Neuronal stem cell (in vitro differentiated cells): ENCODE measurements around the gene PRUNE1.

Source experiments
- DNase-seq: peaks from one replicate; pipeline ENCODE4 v3.0.0-alpha.2; 2013; ENCODE audit warnings: low spot score
- H2AFZ ChIP-seq: one replicate; pipeline ENCODE4 v1.6.1; 2013; ENCODE audit warnings: mild to moderate bottlenecking, low read length, inconsistent platforms
- H2AK5ac ChIP-seq: 2 replicates; pipeline ENCODE4 v1.6.1; 2013; ENCODE audit warnings: low read depth, mild to moderate bottlenecking, inconsistent platforms, low read length, moderate library complexity, mixed read lengths
- H2BK120ac ChIP-seq: 2 replicates; pipeline ENCODE4 v1.6.1; 2013; ENCODE audit warnings: low read depth, mild to moderate bottlenecking, inconsistent platforms, low read length, moderate library complexity, mixed read lengths
- H2BK12ac ChIP-seq: one replicate; pipeline ENCODE4 v1.6.1; 2013; ENCODE audit warnings: low read length, inconsistent platforms
- H2BK15ac ChIP-seq: 2 replicates; pipeline ENCODE4 v1.6.1; 2013; ENCODE audit warnings: mild to moderate bottlenecking, low read length, inconsistent platforms, mixed read lengths
- H2BK5ac ChIP-seq: one replicate; pipeline ENCODE4 v1.6.1; 2013; ENCODE audit warnings: inconsistent platforms, mild to moderate bottlenecking, low read length, moderate library complexity
- H3K14ac ChIP-seq: one replicate; pipeline ENCODE4 v1.6.1; 2013; ENCODE audit warnings: low read length, inconsistent platforms
- H3K18ac ChIP-seq: 2 replicates; pipeline ENCODE4 v1.6.1; 2013; ENCODE audit warnings: low read length, inconsistent platforms
- H3K23ac ChIP-seq: 2 replicates; pipeline ENCODE4 v1.6.1; 2013; ENCODE audit warnings: low read depth, mild to moderate bottlenecking, mixed read lengths, low read length, inconsistent platforms; ENCODE audit not compliant: poor library complexity
- H3K27ac ChIP-seq: replicated peaks from 3 replicates; pipeline ENCODE4 v1.5.1; 2013; ENCODE audit warnings: low read length, inconsistent platforms
- H3K27me3 ChIP-seq, 3 experiments: 2 replicates each; pipeline ENCODE4 v1.6.1; 2013; ENCODE audit warnings: low read length in 3 of 3, mild to moderate bottlenecking in 2 of 3, inconsistent platforms in 1 of 3, low read depth in 1 of 3, mixed read lengths in 1 of 3, moderate library complexity in 1 of 3; ENCODE audit not compliant: control insufficient read depth in 3 of 3, insufficient read depth in 3 of 3
- H3K36me3 ChIP-seq, 2 donors: replicated peaks in 1 of 2; 2 replicates each; pipeline ENCODE4 v1.6.1; 2013; ENCODE audit warnings: low read length in 2 of 2; ENCODE audit not compliant: control insufficient read depth in 2 of 2, insufficient read depth in 2 of 2
- H3K4ac ChIP-seq: 2 replicates; pipeline ENCODE4 v1.6.1; 2013; ENCODE audit warnings: inconsistent platforms, mild to moderate bottlenecking, low read length, moderate library complexity
- H3K4me1 ChIP-seq, 2 donors: 1 replicate in 1 of 2; 2 replicates in 1 of 2; pipeline ENCODE4 v1.6.1; 2013; ENCODE audit warnings: low read length in 2 of 2, low read depth in 1 of 2; ENCODE audit not compliant: control insufficient read depth in 2 of 2, insufficient read depth in 1 of 2
- H3K4me2 ChIP-seq: one replicate; pipeline ENCODE4 v1.6.1; 2013; ENCODE audit warnings: mild to moderate bottlenecking, low read length, inconsistent platforms; ENCODE audit not compliant: insufficient read depth, poor library complexity, severe bottlenecking
- H3K4me3 ChIP-seq, 2 donors: 2 replicates each; pipeline ENCODE4 v1.5.1; 2013; ENCODE audit warnings: low read length in 2 of 2, mild to moderate bottlenecking in 2 of 2, inconsistent platforms in 1 of 2, moderate library complexity in 1 of 2
- H3K79me1 ChIP-seq: one replicate; pipeline ENCODE4 v1.6.1; 2013; ENCODE audit warnings: low read depth, mild to moderate bottlenecking, inconsistent platforms, low read length, moderate library complexity
- H3K9ac ChIP-seq: one replicate; pipeline ENCODE4 v1.6.1; 2013; ENCODE audit warnings: mild to moderate bottlenecking, low read depth, low read length, inconsistent platforms; ENCODE audit not compliant: poor library complexity
- H3K9me3 ChIP-seq, 2 donors: replicated peaks in 1 of 2; 2 replicates each; pipeline versions ENCODE3 to v1.6.1; 2013; ENCODE audit warnings: low read length in 2 of 2, mild to moderate bottlenecking in 2 of 2, inconsistent platforms in 1 of 2, low read depth in 1 of 2, mixed read lengths in 1 of 2, moderate library complexity in 1 of 2; ENCODE audit not compliant: control insufficient read depth in 2 of 2, insufficient read depth in 1 of 2
- H4K8ac ChIP-seq: one replicate; pipeline ENCODE4 v1.6.1; 2013; ENCODE audit warnings: low read depth, mild to moderate bottlenecking, inconsistent platforms, low read length, moderate library complexity
- H4K91ac ChIP-seq: one replicate; pipeline ENCODE4 v1.6.1; 2013; ENCODE audit warnings: low read length, low read depth, mild to moderate bottlenecking, inconsistent platforms; ENCODE audit not compliant: poor library complexity
- WGBS, 2 donors: extraction: QIAGEN DNeasy Blood & Tissue Kit; methylation state at CpG; one replicate each; pipeline ENCODE4 v1.1.7; 2013; ENCODE audit warnings: missing lambda C conversion rate in 2 of 2, mixed read lengths in 1 of 2; ENCODE audit not compliant: insufficient read length in 2 of 2, insufficient replicate concordance in 1 of 2; ENCODE audit errors: extremely low coverage in 2 of 2; 5-methylcytosine and 5-hydroxymethylcytosine counted together

Gene PRUNE1

DNA sequence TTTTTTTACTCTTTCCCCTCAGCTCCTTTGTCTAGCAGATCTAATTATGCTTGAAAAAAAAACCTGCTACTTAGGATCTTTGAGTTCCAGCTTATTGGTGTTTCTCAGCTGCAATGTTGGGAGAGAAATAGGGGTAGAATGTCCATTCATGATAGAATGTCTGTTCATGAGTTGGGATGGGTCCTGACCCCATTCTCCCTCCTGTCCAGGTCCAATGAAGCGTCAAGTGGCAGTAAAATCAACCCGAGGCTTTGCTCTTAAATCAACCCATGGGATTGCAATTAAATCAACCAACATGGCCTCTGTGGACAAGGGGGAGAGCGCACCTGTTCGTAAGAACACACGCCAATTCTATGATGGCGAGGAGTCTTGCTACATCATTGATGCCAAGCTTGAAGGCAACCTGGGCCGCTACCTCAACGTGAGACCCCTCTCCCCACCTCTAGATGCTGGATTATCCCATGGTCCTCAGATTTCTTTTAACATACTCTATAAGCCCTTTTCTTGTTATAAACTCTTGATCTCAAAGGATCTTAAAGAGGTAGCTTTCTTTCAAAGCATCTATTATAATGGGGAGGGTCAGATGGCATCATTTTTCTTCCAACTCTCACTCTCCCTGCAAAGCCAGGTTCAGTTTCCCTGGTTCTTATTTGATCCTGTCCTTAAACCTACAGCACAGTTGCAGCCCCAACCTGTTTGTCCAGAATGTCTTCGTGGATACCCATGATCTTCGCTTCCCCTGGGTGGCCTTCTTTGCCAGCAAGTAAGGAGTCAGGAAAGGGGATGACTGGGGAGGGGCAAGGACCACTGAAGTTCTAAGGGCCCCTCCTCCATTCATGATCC lies 44.7 kb upstream of the PRUNE1 start:
- Histone ChIP-seq H3K14ac (no peak overlapping the region), H2BK12ac (no peak overlapping the region), H3K4me3 (no peak overlapping the region), H4K8ac (no peak overlapping the region), H2BK15ac (no peak overlapping the region), H3K4me1 (no peaks in the 10 kb centered on the region), H4K91ac (no peak overlapping the region), H3K9me3 (no peaks in the 10 kb centered on the region), H3K4ac (no peak overlapping the region), H2BK120ac (no peak overlapping the region), H3K4me2 (no peak overlapping the region), H3K9ac (no peak overlapping the region), H3K79me1 (no peaks in the 10 kb centered on the region), H2AFZ (no peak overlapping the region), H3K18ac (no peak overlapping the region), H3K27me3 (no peaks in the 10 kb centered on the region), H2BK5ac (no peak overlapping the region), H2AK5ac (no peak overlapping the region), H3K36me3 (peaks cover 64 to 100% of the 10 kb centered on the region in 2 donors), H3K23ac (no peak overlapping the region), H3K27ac (no peak overlapping the region)
- no peak for DNase-seq
- WGBS, 2 donors, result no CpG with 5 or more reads among the region's 10 CpGs

DNA sequence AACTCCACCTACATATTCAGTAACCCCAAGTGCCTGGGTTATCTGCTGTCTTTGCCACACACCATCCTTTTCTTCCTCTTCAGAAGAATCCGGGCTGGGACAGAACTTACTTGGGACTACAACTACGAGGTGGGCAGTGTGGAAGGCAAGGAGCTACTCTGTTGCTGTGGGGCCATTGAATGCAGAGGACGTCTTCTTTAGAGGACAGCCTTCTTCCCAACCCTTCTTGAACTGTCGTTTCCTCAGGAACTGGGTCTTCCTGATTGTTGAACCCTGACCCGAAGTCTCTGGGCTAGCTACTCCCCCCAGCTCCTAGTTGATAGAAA lies 44.1 kb upstream of the PRUNE1 start:
- Histone ChIP-seq H3K27ac (no peak overlapping the region), H4K8ac (no peak overlapping the region), H2BK15ac (no peak overlapping the region), H3K4me1 (no peaks in the 10 kb centered on the region), H3K9me3 (no peaks in the 10 kb centered on the region), H3K79me1 (peaks cover 3% of the 10 kb centered on the region), H3K4me3 (no peak overlapping the region), H2BK5ac (no peak overlapping the region), H2AFZ (no peak overlapping the region), H3K23ac (no peak overlapping the region), H3K18ac (no peak overlapping the region), H3K27me3 (no peaks in the 10 kb centered on the region), H4K91ac (no peak overlapping the region), H3K9ac (no peak overlapping the region), H2BK120ac (no peak overlapping the region), H3K4ac (no peak overlapping the region), H2BK12ac (no peak overlapping the region), H3K4me2 (no peak overlapping the region), H3K36me3 (peaks cover 68 to 100% of the 10 kb centered on the region in 2 donors), H3K14ac (no peak overlapping the region), H2AK5ac (no peak overlapping the region)
- no CpG with 5 or more reads among the region's 5 CpGs for WGBS, 2 donors
- no peak for DNase-seq

GRCh38 chr1:150965605-150966004 lies 42.6 kb upstream of the PRUNE1 start:
- H3K23ac ChIP-seq, result no peak overlapping the region
- no peak overlapping the region for H2AK5ac ChIP-seq
- H3K36me3 ChIP-seq, result peaks cover 64 to 95% of the 10 kb centered on the region in 2 donors
- no peak overlapping the region for H4K8ac ChIP-seq
- H2BK15ac ChIP-seq, result no peak overlapping the region
- H3K4me3 ChIP-seq, result no peak overlapping the region
- no peak overlapping the region for H3K14ac ChIP-seq
- peak overlapping the region; percentile 24 for H3K27ac ChIP-seq
- H2BK5ac ChIP-seq, result no peak overlapping the region
- H3K4me2 ChIP-seq, result no peak overlapping the region
- H3K18ac ChIP-seq, result no peak overlapping the region
- H3K79me1 ChIP-seq, result peaks cover 6% of the 10 kb centered on the region
- H3K4me1 ChIP-seq, result peaks cover 2 to 5% of the 10 kb centered on the region in 2 donors
- no peak overlapping the region for H2BK120ac ChIP-seq
- no peaks in the 10 kb centered on the region for H3K9me3 ChIP-seq
- DNase-seq, result no peak
- no CpG with 5 or more reads among the region's 4 CpGs for WGBS, 2 donors
- no peak overlapping the region for H3K4ac ChIP-seq
- H4K91ac ChIP-seq, result no peak overlapping the region
- no peak overlapping the region for H2BK12ac ChIP-seq
- no peak overlapping the region for H3K9ac ChIP-seq
- no peak overlapping the region for H2AFZ ChIP-seq
- H3K27me3 ChIP-seq, result no peaks in the 10 kb centered on the region

DNA sequence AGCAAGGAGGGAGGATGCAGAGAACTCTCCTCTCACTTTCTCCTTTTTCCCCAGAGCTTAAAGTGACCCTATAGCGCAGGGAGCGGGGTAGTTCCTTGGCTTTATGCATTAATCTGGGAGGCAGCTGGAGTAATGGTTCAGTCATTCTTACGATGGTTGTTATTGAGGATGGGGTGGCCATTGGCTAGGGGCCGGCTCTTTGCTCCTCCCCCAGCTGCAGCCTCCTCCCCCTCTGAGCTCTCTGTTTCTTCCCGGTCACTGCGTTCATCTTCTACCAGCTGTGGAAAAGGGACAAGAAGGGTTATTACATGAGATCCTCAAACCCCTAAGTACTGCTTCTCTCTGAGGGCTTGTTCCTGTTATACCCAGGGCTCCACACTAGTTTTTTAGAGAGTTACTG lies 42.2 kb upstream of the PRUNE1 start:
- Histone ChIP-seq H3K4me2 (no peak overlapping the region), H4K91ac (no peak overlapping the region), H3K79me1 (peaks cover 6% of the 10 kb centered on the region), H3K23ac (no peak overlapping the region), H2BK12ac (no peak overlapping the region), H3K27ac (no peak overlapping the region), H3K36me3 (peaks cover 60 to 91% of the 10 kb centered on the region in 2 donors), H3K9ac (no peak overlapping the region), H3K14ac (no peak overlapping the region), H3K9me3 (no peaks in the 10 kb centered on the region), H4K8ac (no peak overlapping the region), H3K4ac (no peak overlapping the region), H3K4me3 (no peak overlapping the region), H2BK120ac (no peak overlapping the region), H2BK5ac (no peak overlapping the region), H3K27me3 (no peaks in the 10 kb centered on the region), H3K18ac (no peak overlapping the region), H2BK15ac (no peak overlapping the region), H2AK5ac (no peak overlapping the region), H3K4me1 (peaks cover 6 to 9% of the 10 kb centered on the region in 2 donors), H2AFZ (no peak overlapping the region)
- DNase-seq, result no peak
- no CpG with 5 or more reads among the region's 6 CpGs for WGBS, 2 donors
